ENCODE data around the gene OR7E24. TPM values are rescaled to one million over a fixed set of nuclear protein-coding genes. Genes with fewer than 3 reads are reported as not detected.

Gene OR7E24
- polyA plus RNA-seq, 2 of the 4 experiments (the other 2 are of a cell fraction): not detected

DNA sequence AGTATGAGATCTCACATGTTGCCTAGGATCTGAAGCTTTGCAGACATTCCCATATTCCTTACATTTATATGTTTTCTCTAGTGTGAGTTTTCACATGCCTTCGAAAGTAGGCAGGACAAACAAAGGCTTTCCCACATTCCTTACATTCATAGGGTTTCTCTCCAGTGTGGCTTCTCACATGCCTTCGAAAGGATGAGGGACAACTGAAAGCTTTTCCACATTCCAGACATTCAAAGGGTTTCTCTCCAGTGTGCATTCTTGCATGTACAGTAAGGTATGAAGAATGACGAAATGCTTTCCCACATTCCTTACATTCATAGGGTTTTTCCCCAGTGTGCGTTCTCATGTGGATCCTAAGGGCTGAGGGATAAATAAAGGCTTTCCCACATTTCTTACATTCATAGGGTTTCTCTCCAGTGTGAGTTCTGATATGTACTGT, 44.7 kb downstream of the OR7E24 start (continued):
- TF ChIP-seq, protein P1, sequence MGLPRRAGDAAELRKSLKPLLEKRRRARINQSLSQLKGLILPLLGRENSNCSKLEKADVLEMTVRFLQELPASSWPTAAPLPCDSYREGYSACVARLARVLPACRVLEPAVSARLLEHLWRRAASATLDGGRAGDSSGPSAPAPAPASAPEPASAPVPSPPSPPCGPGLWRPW (IDR thresholded peaks at IDR 0.05): no peak

DNA sequence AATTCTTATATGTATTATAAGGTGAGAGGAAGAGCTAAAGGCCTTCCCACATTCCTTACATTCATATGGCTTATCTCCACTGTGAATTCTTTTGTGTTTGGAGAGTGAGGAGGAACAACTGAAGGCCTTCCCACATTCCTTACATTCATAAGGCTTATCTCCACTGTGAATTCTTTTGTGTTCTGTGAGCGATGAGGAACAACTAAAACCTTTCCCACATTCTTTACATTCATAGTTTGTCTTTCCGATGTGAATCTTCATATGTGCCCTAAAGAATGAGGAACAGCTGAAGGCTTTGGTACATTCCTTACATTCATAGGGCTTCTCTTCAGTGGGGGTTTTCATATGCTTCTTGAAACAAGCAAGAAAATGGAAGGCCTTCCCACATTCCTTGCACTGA, 45.6 kb downstream of the OR7E24 start:
- no peak overlapping the region for H3K4me3 ChIP-seq
- ATAC-seq: no peak
- CTCF ChIA-PET: no interaction called here

More for the DNA sequence above, 45.6 kb downstream of the OR7E24 start:
- Histone ChIP-seq H3K27ac (no peak overlapping the region), H3K9me3 (peaks cover 65% of the 10 kb centered on the region), H3K4me1 (no peaks in the 10 kb centered on the region), H3K4me2 (no peak overlapping the region)
- POLR2A ChIA-PET: no interaction called here
- 92% methylated on average over 2 of the region's 2 CpGs for WGBS (ENCODE audit: missing lambda C conversion rate)
- TF ChIP-seq, protein P2, sequence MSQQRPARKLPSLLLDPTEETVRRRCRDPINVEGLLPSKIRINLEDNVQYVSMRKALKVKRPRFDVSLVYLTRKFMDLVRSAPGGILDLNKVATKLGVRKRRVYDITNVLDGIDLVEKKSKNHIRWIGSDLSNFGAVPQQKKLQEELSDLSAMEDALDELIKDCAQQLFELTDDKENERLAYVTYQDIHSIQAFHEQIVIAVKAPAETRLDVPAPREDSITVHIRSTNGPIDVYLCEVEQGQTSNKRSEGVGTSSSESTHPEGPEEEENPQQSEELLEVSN (IDR thresholded peaks at IDR 0.05; ENCODE audit: borderline replicate concordance, low read depth): no peak
- TF ChIP-seq HEYL (CRISPR knock-in tag; IDR thresholded peaks at IDR 0.05): no peak
- no peak for TF ChIP-seq JUNB (IDR thresholded peaks at IDR 0.05)
- no peak for TF ChIP-seq EHF (CRISPR knock-in tag; IDR thresholded peaks at IDR 0.05)
- no peak for TF ChIP-seq CEBPB (IDR thresholded peaks at IDR 0.05)
- TF ChIP-seq ESRRA (IDR thresholded peaks at IDR 0.05; ENCODE audit: borderline replicate concordance, low read length): no peak
- DNase-seq (ENCODE audit: low read depth in 1 of 2, low spot score in 1 of 2) (no peak), FAIRE-seq (no peak)

Other genes with a start within 250 kb of the OR7E24 start
- 0.23 and 0.67 TPM in 2 replicates for gene MUC16, start 240.5 kb upstream of the OR7E24 start, polyA plus RNA-seq (2011; rRNA removed)
- 0.01 to 0.03 TPM in 2 of 3 replicates, not detected in the other for gene MUC16, start 240.5 kb upstream of the OR7E24 start, polyA plus RNA-seq (2017; fragmentation: RNase III; extraction: RNeasy Plus Mini Kit Qiagen cat#74134 plus additional on column Dnase treatment)
- gene OR1M1, start 163.9 kb upstream of the OR7E24 start, polyA plus RNA-seq (2011; rRNA removed): not detected in 2 replicates
- not detected in 3 replicates for gene OR1M1, start 163.9 kb upstream of the OR7E24 start, polyA plus RNA-seq (2017; fragmentation: RNase III; extraction: RNeasy Plus Mini Kit Qiagen cat#74134 plus additional on column Dnase treatment)
- not detected in 2 replicates for gene OR7G2, start 143.5 kb upstream of the OR7E24 start, polyA plus RNA-seq (2011; rRNA removed)
- gene OR7G2, start 143.5 kb upstream of the OR7E24 start, polyA plus RNA-seq (2017; fragmentation: RNase III; extraction: RNeasy Plus Mini Kit Qiagen cat#74134 plus additional on column Dnase treatment): not detected in 3 replicates
- gene OR7G1, start 135.2 kb upstream of the OR7E24 start, polyA plus RNA-seq (2011; rRNA removed): not detected in 2 replicates
- not detected in 3 replicates for gene OR7G1, start 135.2 kb upstream of the OR7E24 start, polyA plus RNA-seq (2017; fragmentation: RNase III; extraction: RNeasy Plus Mini Kit Qiagen cat#74134 plus additional on column Dnase treatment)
- not detected in 2 replicates for gene OR7G3, start 124.0 kb upstream of the OR7E24 start, polyA plus RNA-seq (2011; rRNA removed)
- gene OR7G3, start 124.0 kb upstream of the OR7E24 start, polyA plus RNA-seq (2017; fragmentation: RNase III; extraction: RNeasy Plus Mini Kit Qiagen cat#74134 plus additional on column Dnase treatment): not detected in 3 replicates
- 21.8 and 23.1 TPM in 2 replicates for gene ZNF317, start 110.5 kb upstream of the OR7E24 start, polyA plus RNA-seq (2011; rRNA removed)
- gene ZNF317, start 110.5 kb upstream of the OR7E24 start, polyA plus RNA-seq (2017; fragmentation: RNase III; extraction: RNeasy Plus Mini Kit Qiagen cat#74134 plus additional on column Dnase treatment): 14.7 to 16.3 TPM (median 15.1 TPM) in 3 replicates
- gene OR7D2, start 72.0 kb upstream of the OR7E24 start, polyA plus RNA-seq (2011; rRNA removed): 0.03 TPM in 1 of 2 replicates, not detected in the other
- not detected in 3 replicates for gene OR7D2, start 72.0 kb upstream of the OR7E24 start, polyA plus RNA-seq (2017; fragmentation: RNase III; extraction: RNeasy Plus Mini Kit Qiagen cat#74134 plus additional on column Dnase treatment)
- not detected in 2 replicates for gene OR7D4, start 31.3 kb upstream of the OR7E24 start, polyA plus RNA-seq (2011; rRNA removed)
- gene OR7D4, start 31.3 kb upstream of the OR7E24 start, polyA plus RNA-seq (2017; fragmentation: RNase III; extraction: RNeasy Plus Mini Kit Qiagen cat#74134 plus additional on column Dnase treatment): not detected in 3 replicates
- gene ZNF699, start 58.9 kb downstream of the OR7E24 start, polyA plus RNA-seq (2011; rRNA removed): 1.6 and 2.5 TPM in 2 replicates
- 1.1 to 1.6 TPM (median 1.1 TPM) in 3 replicates for gene ZNF699, start 58.9 kb downstream of the OR7E24 start, polyA plus RNA-seq (2017; fragmentation: RNase III; extraction: RNeasy Plus Mini Kit Qiagen cat#74134 plus additional on column Dnase treatment)
- 14.6 and 16.2 TPM in 2 replicates for gene ZNF559, start 73.2 kb downstream of the OR7E24 start, polyA plus RNA-seq (2011; rRNA removed)
- gene ZNF559, start 73.2 kb downstream of the OR7E24 start, polyA plus RNA-seq (2017; fragmentation: RNase III; extraction: RNeasy Plus Mini Kit Qiagen cat#74134 plus additional on column Dnase treatment): 4.6 to 5.2 TPM (median 5.0 TPM) in 3 replicates
- gene ZNF177, start 112.1 kb downstream of the OR7E24 start, polyA plus RNA-seq (2011; rRNA removed): 2.6 and 2.7 TPM in 2 replicates
- 0.46 to 0.72 TPM (median 0.49 TPM) in 3 replicates for gene ZNF177, start 112.1 kb downstream of the OR7E24 start, polyA plus RNA-seq (2017; fragmentation: RNase III; extraction: RNeasy Plus Mini Kit Qiagen cat#74134 plus additional on column Dnase treatment)
- gene ZNF266, start 184.6 kb downstream of the OR7E24 start, polyA plus RNA-seq (2011; rRNA removed): 11.8 and 12.1 TPM in 2 replicates
- gene ZNF266, start 184.6 kb downstream of the OR7E24 start, polyA plus RNA-seq (2017; fragmentation: RNase III; extraction: RNeasy Plus Mini Kit Qiagen cat#74134 plus additional on column Dnase treatment): 4.8 to 5.0 TPM (median 4.8 TPM) in 3 replicates
- gene ZNF560, start 247.7 kb downstream of the OR7E24 start, polyA plus RNA-seq (2011; rRNA removed): not detected in 2 replicates
- not detected in 3 replicates for gene ZNF560, start 247.7 kb downstream of the OR7E24 start, polyA plus RNA-seq (2017; fragmentation: RNase III; extraction: RNeasy Plus Mini Kit Qiagen cat#74134 plus additional on column Dnase treatment)

Measured in A549 (cell line).